ENCODE results near the gene RALBP1.

RALBP1 gene

DNA sequence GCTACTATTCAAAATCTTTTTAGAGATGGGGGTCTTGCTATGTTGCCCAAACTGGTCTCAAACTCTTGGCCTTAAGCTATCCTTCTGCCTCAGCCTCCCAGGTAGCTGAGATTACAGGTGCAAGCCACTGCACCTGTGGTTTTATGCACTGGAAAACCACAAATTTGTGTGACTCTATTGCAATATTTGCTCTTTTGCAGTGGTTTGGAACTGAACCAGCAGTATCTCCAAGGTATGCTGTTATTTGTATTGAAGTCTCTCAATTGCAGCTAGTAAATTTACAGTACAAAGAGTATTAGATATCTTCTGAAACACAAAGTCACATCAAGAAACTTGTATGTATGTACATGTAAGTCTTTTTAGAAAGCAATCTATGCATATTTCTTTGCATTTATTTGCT is 92.9 kb downstream of the RALBP1 start:
- no peak for TF ChIP-seq CTCF (IDR thresholded peaks at IDR 0.05; ENCODE audit: low read length)
- TF ChIP-seq EZH2 (optimal IDR thresholded peaks at IDR 0.05; ENCODE audit: low read depth, low read length) = no peak
- no peak for TF ChIP-seq EZH2phosphoT487 (IDR thresholded peaks at IDR 0.05; ENCODE audit: low read length)
- Histone ChIP-seq H3K4me1 (ENCODE audit: low read length) (no peaks in the 10 kb centered on the region), H3K9ac (ENCODE audit: low read length) (no peak overlapping the region), H3K9me2 (replicated peaks; ENCODE audit: insufficient read depth, low read length) (no peaks in the 10 kb centered on the region), H3K79me2 (ENCODE audit: low read length) (no peaks in the 10 kb centered on the region), H3K4me2 (ENCODE audit: low read depth, low read length) (no peak overlapping the region), H3K9me3 (replicated peaks; ENCODE audit: insufficient read depth, low read length) (no peaks in the 10 kb centered on the region), H3F3A (ENCODE audit: insufficient read depth, low read length) (no peaks in the 10 kb centered on the region), H2AFZ (ENCODE audit: low read length) (no peak overlapping the region), H3K27me3 (replicated peaks; ENCODE audit: insufficient read depth, low read length) (no peaks in the 10 kb centered on the region), H3K4me3 (ENCODE audit: low read length) (no peak overlapping the region), H4K20me1 (ENCODE audit: insufficient read depth, low read length) (no peaks in the 10 kb centered on the region), H3K36me3 (replicated peaks; ENCODE audit: insufficient read depth, low read length) (no peaks in the 10 kb centered on the region; the same call in 1 of the 2 replicates), H3K27ac (ENCODE audit: low read length) (no peak overlapping the region)
- DNase-seq = no peak

- no peak overlapping the region for H3K4me2 ChIP-seq (ENCODE audit: low read depth, low read length)
- H3K4me3 ChIP-seq (ENCODE audit: low read length) = no peak overlapping the region
- TF ChIP-seq EZH2phosphoT487 (IDR thresholded peaks at IDR 0.05; ENCODE audit: low read length) (no peak), EZH2 (optimal IDR thresholded peaks at IDR 0.05; ENCODE audit: low read depth, low read length) (no peak), CTCF (IDR thresholded peaks at IDR 0.05; ENCODE audit: low read length) (no peak)
- H3K36me3 ChIP-seq (replicated peaks; ENCODE audit: insufficient read depth, low read length) = no peaks in the 10 kb centered on the region; the same call in 1 of the 2 replicates
- no peaks in the 10 kb centered on the region for H3K9me3 ChIP-seq (replicated peaks; ENCODE audit: insufficient read depth, low read length)
- no peaks in the 10 kb centered on the region for H3K9me2 ChIP-seq (replicated peaks; ENCODE audit: insufficient read depth, low read length)
- no peak overlapping the region for H2AFZ ChIP-seq (ENCODE audit: low read length)
- no peaks in the 10 kb centered on the region for H4K20me1 ChIP-seq (ENCODE audit: insufficient read depth, low read length)
- H3K9ac ChIP-seq (ENCODE audit: low read length) = no peak overlapping the region
- DNase-seq = no peak
- H3K27ac ChIP-seq (ENCODE audit: low read length) = no peak overlapping the region
- H3K27me3 ChIP-seq (replicated peaks; ENCODE audit: insufficient read depth, low read length) = no peaks in the 10 kb centered on the region
- H3F3A ChIP-seq (ENCODE audit: insufficient read depth, low read length) = no peaks in the 10 kb centered on the region
- H3K4me1 ChIP-seq (ENCODE audit: low read length) = no peaks in the 10 kb centered on the region
- no peaks in the 10 kb centered on the region for H3K79me2 ChIP-seq (ENCODE audit: low read length)
Measured at GRCh38 chr18:9569178-9569577, 93.9 kb downstream of the RALBP1 start.

DNA sequence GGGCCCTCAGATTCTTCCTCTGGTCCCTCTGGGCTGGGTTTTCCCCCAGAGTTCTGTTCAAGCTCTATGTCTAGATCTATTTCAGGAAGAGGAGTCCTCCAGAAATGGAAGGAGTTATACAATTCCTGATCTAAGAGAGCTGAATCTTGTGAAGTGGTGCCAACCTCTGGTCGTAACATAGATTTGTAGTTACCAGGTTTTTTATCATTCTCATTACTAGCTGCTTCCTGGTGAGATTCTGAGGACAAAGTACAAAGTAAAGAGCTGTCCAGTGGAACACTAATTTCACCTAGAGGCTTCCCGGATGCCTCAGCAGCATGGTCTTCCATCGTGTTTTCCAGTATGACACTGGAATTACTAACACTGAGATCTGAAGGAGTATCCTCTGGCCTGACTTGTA is 94.9 kb downstream of the RALBP1 start:
- Histone ChIP-seq H3K4me1 (ENCODE audit: low read length) (no peaks in the 10 kb centered on the region), H4K20me1 (ENCODE audit: insufficient read depth, low read length) (no peaks in the 10 kb centered on the region), H3K4me2 (ENCODE audit: low read depth, low read length) (no peak overlapping the region), H3K9ac (ENCODE audit: low read length) (no peak overlapping the region), H3K4me3 (ENCODE audit: low read length) (no peak overlapping the region), H3F3A (ENCODE audit: insufficient read depth, low read length) (no peaks in the 10 kb centered on the region), H3K27me3 (replicated peaks; ENCODE audit: insufficient read depth, low read length) (no peaks in the 10 kb centered on the region), H3K79me2 (ENCODE audit: low read length) (no peaks in the 10 kb centered on the region), H3K27ac (ENCODE audit: low read length) (no peak overlapping the region), H2AFZ (ENCODE audit: low read length) (no peak overlapping the region), H3K9me2 (replicated peaks; ENCODE audit: insufficient read depth, low read length) (no peaks in the 10 kb centered on the region), H3K9me3 (replicated peaks; ENCODE audit: insufficient read depth, low read length) (no peaks in the 10 kb centered on the region), H3K36me3 (replicated peaks; ENCODE audit: insufficient read depth, low read length) (no peaks in the 10 kb centered on the region; the same call in 1 of the 2 replicates)
- no peak for DNase-seq
- no peak for TF ChIP-seq EZH2phosphoT487 (IDR thresholded peaks at IDR 0.05; ENCODE audit: low read length)
- no peak for TF ChIP-seq EZH2 (optimal IDR thresholded peaks at IDR 0.05; ENCODE audit: low read depth, low read length)
- TF ChIP-seq CTCF (IDR thresholded peaks at IDR 0.05; ENCODE audit: low read length) = no peak

Measured in MM.1S (cell line).